Stimulated activated CD4-positive, alpha-beta T cell treated with anti-CD3 and anti-CD28 coated beads, Interleukin-4, amount 100 ng/mL, for 1 hour (primary cell): Measurements from ENCODE around the gene GDF11.

Source experiments
- DNase-seq: peaks from one replicate; pipeline ENCODE4 v3.0.0-alpha.2; 2020

Gene GDF11

DNA sequence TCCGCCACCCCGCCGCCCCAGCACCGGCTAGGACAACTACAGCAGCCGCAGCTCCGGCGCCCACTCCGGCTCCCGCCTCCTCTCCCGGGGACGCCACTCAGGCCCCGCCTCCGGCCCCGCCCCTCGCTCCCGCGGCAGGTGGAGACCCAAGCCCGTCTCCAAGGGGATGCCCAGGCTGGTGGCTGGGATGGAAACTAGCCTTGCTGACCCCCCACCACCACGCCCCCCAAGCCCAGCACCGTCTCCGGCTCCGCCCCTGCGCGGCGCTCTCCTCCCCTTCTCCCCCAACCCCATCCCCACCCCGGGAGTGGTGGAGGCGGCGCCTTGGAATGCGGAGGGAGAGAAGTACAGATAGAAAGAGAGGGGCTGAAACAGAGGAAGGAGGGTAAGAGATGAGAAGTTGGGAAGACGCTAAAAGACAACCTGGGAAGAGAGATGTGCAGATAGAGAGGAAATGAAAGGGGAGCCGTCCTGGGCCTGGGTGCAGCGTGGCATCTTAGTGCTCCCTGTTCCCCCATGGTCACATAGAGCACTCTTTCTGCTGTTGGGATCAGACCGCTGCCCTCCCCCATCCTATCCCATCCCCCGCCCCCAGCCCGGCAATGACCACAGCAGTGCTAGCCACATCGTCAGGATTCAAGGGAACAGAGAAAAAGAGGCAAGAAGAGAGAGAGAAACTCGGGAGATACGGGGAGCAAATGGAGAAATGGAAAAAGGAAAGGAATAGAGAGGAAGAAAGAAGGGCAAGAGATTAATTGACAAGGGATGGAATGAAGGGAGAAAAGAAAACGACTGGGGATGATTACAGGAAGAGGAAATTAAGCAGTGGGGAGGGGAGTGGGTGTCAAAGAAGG lies 34.9 kb upstream of the GDF11 start, which contains the start of gene ITGA7:
TSS of gene ITGA7 (minus strand) at position 64 of the 854 bp plus-strand sequence. CDS start 222 bp downstream, outside the sequence.
- DNase-seq = peak; percentile 70

- DNase-seq = no peak
Measured at GRCh38 chr12:55708695-55709233, 34.2 kb upstream of the GDF11 start.

- no peak for DNase-seq
Measured at GRCh38 chr12:55711786-55712553, 31.0 kb upstream of the GDF11 start.

DNA sequence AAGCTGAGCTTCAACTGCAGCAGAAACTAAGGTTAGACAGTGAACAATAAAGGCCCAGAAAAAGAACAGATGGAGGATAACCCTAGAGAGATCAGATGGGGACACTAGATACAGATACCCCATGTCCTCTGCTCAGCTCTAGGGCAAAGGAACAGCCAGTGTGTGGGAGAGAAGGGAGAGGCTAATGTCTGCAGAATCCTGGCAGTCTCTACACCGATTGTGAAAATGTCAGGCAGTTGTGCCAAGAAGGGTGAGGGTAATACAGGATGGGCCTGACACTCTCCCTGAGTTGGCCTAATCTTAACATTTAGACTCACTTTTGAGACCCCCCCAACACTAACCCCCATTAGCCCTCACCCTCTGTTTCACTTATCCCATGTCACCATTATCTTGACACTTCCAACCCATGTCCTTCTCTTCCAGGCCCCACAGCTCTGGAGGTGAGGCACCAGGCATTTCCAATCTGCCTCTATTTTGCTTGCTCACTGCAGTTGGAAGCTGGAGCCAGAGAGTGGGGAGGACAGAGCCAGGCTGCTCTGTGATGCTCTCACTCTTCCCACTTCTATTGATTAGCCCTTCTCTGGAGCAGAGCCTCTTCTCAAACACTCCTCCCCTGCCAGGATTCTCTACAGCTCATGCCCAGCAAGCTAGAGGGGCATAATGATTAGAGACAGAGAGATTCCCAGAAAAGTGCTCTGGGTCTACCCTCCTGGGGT lies 30.1 kb upstream of the GDF11 start:
- no peak for DNase-seq

DNA sequence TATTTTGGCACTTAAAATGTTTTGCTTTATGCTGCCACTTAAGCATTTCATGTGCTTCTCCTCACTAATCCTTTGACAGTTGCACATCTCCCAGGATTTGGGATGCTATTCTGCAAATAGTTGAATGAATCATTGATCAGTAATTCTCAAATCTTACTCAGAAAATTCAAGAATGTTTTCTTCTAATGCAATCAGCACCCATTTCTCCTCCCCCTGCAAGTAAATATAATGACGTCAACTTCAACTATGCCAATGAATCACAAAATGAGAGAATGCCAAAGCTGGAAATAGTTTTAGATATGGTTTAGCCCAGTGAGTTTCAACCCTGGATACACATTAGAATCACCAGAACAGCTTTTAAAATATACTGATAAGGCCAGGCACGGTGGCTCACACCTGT lies 29.2 kb upstream of the GDF11 start:
- DNase-seq = no peak

DNA sequence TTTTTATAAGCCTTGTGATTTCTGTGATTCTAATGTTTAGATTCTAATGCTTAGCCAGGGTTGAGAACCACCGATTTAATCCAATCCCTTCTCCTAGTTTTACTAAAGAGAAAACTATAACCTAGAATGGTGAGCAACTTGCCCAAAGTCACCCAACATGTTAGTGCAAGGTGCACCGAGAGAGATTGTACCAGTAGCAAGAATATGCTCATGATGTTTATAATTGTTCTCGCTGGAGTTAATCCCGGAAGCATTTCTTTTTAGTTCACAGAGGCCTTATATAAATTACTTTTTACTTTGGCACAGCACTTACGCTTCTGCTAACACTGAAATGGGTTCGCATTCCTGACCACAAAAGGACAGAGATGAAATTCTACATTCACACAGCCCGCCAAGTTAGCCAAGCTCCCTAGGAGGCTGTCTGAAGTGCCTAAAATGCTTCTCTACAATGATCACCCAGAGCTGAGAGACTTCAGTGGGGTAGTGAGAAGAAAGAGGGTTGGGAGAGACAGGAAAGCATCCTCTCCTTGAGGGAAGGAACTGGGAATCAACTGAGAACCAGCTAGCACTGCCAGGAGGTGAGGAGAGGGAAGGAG lies 27.7 kb upstream of the GDF11 start:
- no peak for DNase-seq

- DNase-seq = peak; percentile 94
Measured at GRCh38 chr12:55715833-55716581, 26.9 kb upstream of the GDF11 start, which contains the start of gene BLOC1S1. Gene BLOC1S1, plus strand, starts transcription at chr12:55716046. Its CDS starts 6 bp downstream, at chr12:55716052.

- no peak for DNase-seq
Measured at GRCh38 chr12:55716582-55716957, 26.4 kb upstream of the GDF11 start.

GRCh38 chr12:55717011-55718007 lies 25.6 kb upstream of the GDF11 start:
- DNase-seq = no peak

GRCh38 chr12:55718015-55718414 lies 24.9 kb upstream of the GDF11 start:
- no peak for DNase-seq

- DNase-seq = no peak
Measured at GRCh38 chr12:55718624-55719275, 24.2 kb upstream of the GDF11 start.

- DNase-seq = no peak
Measured at GRCh38 chr12:55719371-55719770, 23.6 kb upstream of the GDF11 start.

- no peak for DNase-seq
Measured at GRCh38 chr12:55720071-55720564, 22.8 kb upstream of the GDF11 start, which contains the start of gene RDH5. Gene RDH5, plus strand, starts transcription at chr12:55720393. Its CDS starts 792 bp downstream, at chr12:55721185.

DNA sequence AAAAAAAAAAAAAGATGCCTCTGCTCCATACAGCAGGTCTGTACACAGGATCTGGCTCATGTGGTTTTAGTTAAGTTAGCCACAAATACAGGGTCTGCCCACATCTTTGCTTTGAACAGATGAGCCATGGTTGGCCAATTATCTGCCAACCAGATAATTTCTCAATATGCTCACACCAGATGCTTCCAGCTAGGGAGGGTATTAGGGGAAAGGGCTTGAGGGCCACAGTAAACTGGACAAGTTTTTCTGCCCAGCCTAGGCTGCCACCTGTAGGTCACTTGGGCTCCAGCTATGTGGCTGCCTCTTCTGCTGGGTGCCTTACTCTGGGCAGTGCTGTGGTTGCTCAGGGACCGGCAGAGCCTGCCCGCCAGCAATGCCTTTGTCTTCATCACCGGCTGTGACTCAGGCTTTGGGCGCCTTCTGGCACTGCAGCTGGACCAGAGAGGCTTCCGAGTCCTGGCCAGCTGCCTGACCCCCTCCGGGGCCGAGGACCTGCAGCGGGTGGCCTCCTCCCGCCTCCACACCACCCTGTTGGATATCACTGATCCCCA lies 22.0 kb upstream of the GDF11 start:
- no peak for DNase-seq

DNA sequence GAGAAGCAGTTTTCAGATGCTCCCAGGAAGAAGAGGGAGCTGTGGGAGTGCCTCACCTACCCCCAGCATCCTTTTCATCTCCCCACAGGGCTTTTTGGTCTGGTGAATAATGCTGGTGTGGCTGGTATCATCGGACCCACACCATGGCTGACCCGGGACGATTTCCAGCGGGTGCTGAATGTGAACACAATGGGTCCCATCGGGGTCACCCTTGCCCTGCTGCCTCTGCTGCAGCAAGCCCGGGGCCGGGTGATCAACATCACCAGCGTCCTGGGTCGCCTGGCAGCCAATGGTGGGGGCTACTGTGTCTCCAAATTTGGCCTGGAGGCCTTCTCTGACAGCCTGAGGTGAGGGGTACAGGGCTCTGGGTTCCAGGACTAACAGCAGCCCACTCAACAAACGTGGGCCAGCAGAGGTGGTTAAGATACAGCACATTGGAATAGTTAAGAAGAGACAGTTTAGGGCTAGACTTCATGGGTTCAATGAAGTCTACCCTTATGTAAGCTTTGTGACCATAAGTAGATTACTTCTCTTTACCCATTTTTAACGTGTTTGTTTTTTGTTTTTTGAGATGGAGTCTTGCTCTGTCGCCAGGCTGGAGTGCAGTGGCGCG lies 21.2 kb upstream of the GDF11 start:
- DNase-seq = no peak

DNA sequence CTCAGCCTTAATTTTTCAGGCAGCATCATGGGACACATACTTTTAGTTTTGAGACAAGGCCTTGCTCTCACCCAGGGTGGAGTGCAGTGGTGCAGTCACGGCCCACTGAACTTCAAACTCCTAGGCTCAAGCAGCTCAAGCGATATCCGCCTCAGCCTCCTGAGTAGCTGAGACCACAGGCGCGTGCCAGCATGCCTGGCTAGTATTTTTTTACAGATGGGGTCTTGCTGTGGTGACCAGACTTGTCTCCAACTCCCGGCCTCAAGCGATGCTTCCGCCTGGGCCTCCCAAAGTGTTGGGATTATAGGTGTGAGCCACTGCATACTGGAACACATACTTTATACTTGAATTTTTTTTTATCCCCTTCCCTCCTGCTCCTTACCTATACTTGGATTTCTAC lies 20.0 kb upstream of the GDF11 start:
- no peak for DNase-seq

- DNase-seq = no peak
Measured at GRCh38 chr12:55723516-55724225, 19.3 kb upstream of the GDF11 start.
